PFSK-1 (cell line): ENCODE measurements around the gene LY6G6C. TPM values are rescaled to one million over a fixed set of nuclear protein-coding genes. Genes with fewer than 3 reads are reported as not detected.

Experiments
- FOXP2 ChIP-seq: optimal IDR thresholded peaks from 2 replicates; pipeline ENCODE3; 2011; ENCODE audit warnings: borderline replicate concordance, control low read depth, inconsistent platforms; ENCODE audit not compliant: insufficient read depth; ENCODE audit errors: extremely low read length, extremely low read depth
- POLR2AphosphoS5 ChIP-seq: IDR thresholded peaks from 2 replicates; pipeline ENCODE4 v1.6.1; 2012; ENCODE audit warnings: low read depth, mild to moderate bottlenecking, control low read depth, low read length, moderate library complexity
- REST ChIP-seq, 2 experiments: IDR thresholded peaks; 2 replicates each; pipeline versions ENCODE4 v1.6.1 to v1.8.0; 2011 to 2012; ENCODE audit warnings: low read depth in 2 of 2, low read length in 2 of 2, control low read depth in 1 of 2, inconsistent platforms in 1 of 2, mild to moderate bottlenecking in 1 of 2, moderate library complexity in 1 of 2; ENCODE audit not compliant: insufficient read depth in 1 of 2
- SIN3A ChIP-seq: IDR thresholded peaks from 2 replicates; pipeline ENCODE4 v1.6.1; 2012; ENCODE audit warnings: mild to moderate bottlenecking, low read length, moderate library complexity, borderline replicate concordance; ENCODE audit not compliant: insufficient read depth
- TAF1 ChIP-seq: IDR thresholded peaks from 2 replicates; pipeline ENCODE4 v1.6.1; 2012; ENCODE audit warnings: low read length, control low read depth, borderline replicate concordance; ENCODE audit not compliant: insufficient read depth
- polyA plus RNA-seq: library from polyadenylated mRNA; unstranded; fragments of >200 nt; gene quantifications from one replicate; pipeline ENCODE4 v1.2.1, GENCODE V29; 2012; ENCODE audit warnings: low read depth, missing spikeins; ENCODE audit not compliant: insufficient read length

LY6G6C gene
- not detected for polyA plus RNA-seq

- TF ChIP-seq SIN3A (no peak), REST (IDR thresholded peaks at IDR 0.05; ENCODE audit: insufficient read depth in 1 of 2, low read depth in 2 of 2, low read length in 2 of 2) (no peak), POLR2AphosphoS5 (no peak), FOXP2 (no peak), TAF1 (no peak)
Observed at GRCh38 chr6:31721351-31722020, at the start of gene LY6G6C. Gene LY6G6C (minus strand): TSS chr6:31721746. CDS start chr6:31721679, 67 bp downstream.

GRCh38 chr6:31770860-31771259 lies 49.3 kb upstream of the LY6G6C start:
- no peak for TF ChIP-seq REST (IDR thresholded peaks at IDR 0.05; ENCODE audit: insufficient read depth in 1 of 2, low read depth in 2 of 2, low read length in 2 of 2)
- no peak for TF ChIP-seq FOXP2
- TF ChIP-seq SIN3A = no peak
- TF ChIP-seq POLR2AphosphoS5 = no peak
- no peak for TF ChIP-seq TAF1

GRCh38 chr6:31769684-31770371 lies 48.3 kb upstream of the LY6G6C start:
- TF ChIP-seq TAF1 (no peak), REST (IDR thresholded peaks at IDR 0.05; ENCODE audit: insufficient read depth in 1 of 2, low read depth in 2 of 2, low read length in 2 of 2) (no peak), FOXP2 (no peak), POLR2AphosphoS5 (no peak), SIN3A (no peak)

- no peak for TF ChIP-seq SIN3A
- TF ChIP-seq REST (IDR thresholded peaks at IDR 0.05; ENCODE audit: insufficient read depth in 1 of 2, low read depth in 2 of 2, low read length in 2 of 2) = no peak
- no peak for TF ChIP-seq TAF1
- no peak for TF ChIP-seq POLR2AphosphoS5
- no peak for TF ChIP-seq FOXP2
Observed at GRCh38 chr6:31768363-31769257, 47.1 kb upstream of the LY6G6C start.
